ENCODE results near the gene ANKEF1. TPM values are rescaled to one million over a fixed set of nuclear protein-coding genes. Genes with fewer than 3 reads are reported as not detected.
"Not testable (repeated sequence)": the region's sequence is repeated elsewhere in the genome, so short reads cannot be mapped to it uniquely, and the experiment has no call there.

ANKEF1 gene
- total RNA-seq, 2 experiments from 2014 or later, result 1.3 TPM

GRCh38 chr20:10022625-10023024 is 12.2 kb upstream of the ANKEF1 start:
- no peak for DNase-seq
- H3K27me3 ChIP-seq (ENCODE audit: control insufficient read depth in 1 of 2, insufficient read depth in 2 of 2, low read length in 2 of 2), result peaks cover 6 to 8% of the 10 kb centered on the region in 2 experiments
- Mint-ChIP-seq H3K4me1 (ENCODE audit: low read depth) (no peaks in the 10 kb centered on the region), H3K4me3 (no peak overlapping the region), H3K36me3 (ENCODE audit: low read depth) (no peaks in the 10 kb centered on the region), H3K9me3 (no peaks in the 10 kb centered on the region), H3K27me3 (peaks cover 59% of the 10 kb centered on the region), H3K27ac (no peak overlapping the region)
- POLR2A ChIA-PET, result no interaction called here
- TF ChIP-seq, protein P1, sequence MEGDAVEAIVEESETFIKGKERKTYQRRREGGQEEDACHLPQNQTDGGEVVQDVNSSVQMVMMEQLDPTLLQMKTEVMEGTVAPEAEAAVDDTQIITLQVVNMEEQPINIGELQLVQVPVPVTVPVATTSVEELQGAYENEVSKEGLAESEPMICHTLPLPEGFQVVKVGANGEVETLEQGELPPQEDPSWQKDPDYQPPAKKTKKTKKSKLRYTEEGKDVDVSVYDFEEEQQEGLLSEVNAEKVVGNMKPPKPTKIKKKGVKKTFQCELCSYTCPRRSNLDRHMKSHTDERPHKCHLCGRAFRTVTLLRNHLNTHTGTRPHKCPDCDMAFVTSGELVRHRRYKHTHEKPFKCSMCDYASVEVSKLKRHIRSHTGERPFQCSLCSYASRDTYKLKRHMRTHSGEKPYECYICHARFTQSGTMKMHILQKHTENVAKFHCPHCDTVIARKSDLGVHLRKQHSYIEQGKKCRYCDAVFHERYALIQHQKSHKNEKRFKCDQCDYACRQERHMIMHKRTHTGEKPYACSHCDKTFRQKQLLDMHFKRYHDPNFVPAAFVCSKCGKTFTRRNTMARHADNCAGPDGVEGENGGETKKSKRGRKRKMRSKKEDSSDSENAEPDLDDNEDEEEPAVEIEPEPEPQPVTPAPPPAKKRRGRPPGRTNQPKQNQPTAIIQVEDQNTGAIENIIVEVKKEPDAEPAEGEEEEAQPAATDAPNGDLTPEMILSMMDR (IDR thresholded peaks at IDR 0.05), result no peak
- H3K4me3 ChIP-seq (ENCODE audit: low read length), result no peak overlapping the region
- no peak overlapping the region for H3K27ac ChIP-seq (ENCODE audit: low read depth in 1 of 2, low read length in 2 of 2)
- no peaks in the 10 kb centered on the region for H3K9me3 ChIP-seq (ENCODE audit: control insufficient read depth in 1 of 2, insufficient read depth in 1 of 2, low read length in 2 of 2)
- CTCF ChIA-PET, result no interaction called here
- ATAC-seq (ENCODE audit: poor library complexity), result no peak
- no peaks in the 10 kb centered on the region for H3K36me3 ChIP-seq (ENCODE audit: insufficient read depth, low read length)
- intact Hi-C loops (cut with DNase I, micrococcal nuclease), result no loop called here
- no peaks in the 10 kb centered on the region for H3K4me1 ChIP-seq (ENCODE audit: insufficient read depth, low read length)

GRCh38 chr20:10023911-10024310 is 10.9 kb upstream of the ANKEF1 start:
- Mint-ChIP-seq H3K9me3 (no peaks in the 10 kb centered on the region), H3K27me3 (peaks cover 62% of the 10 kb centered on the region), H3K4me3 (no peak overlapping the region), H3K4me1 (ENCODE audit: low read depth) (no peaks in the 10 kb centered on the region), H3K27ac (no peak overlapping the region), H3K36me3 (ENCODE audit: low read depth) (no peaks in the 10 kb centered on the region)
- ChIA-PET POLR2A (no interaction called here), CTCF (no interaction called here)
- Histone ChIP-seq H3K27me3 (ENCODE audit: control insufficient read depth in 1 of 2, insufficient read depth in 2 of 2, low read length in 2 of 2) (peaks cover 6 to 8% of the 10 kb centered on the region in 2 experiments), H3K9me3 (ENCODE audit: control insufficient read depth in 1 of 2, insufficient read depth in 1 of 2, low read length in 2 of 2) (no peaks in the 10 kb centered on the region), H3K36me3 (ENCODE audit: insufficient read depth, low read length) (no peaks in the 10 kb centered on the region), H3K27ac (ENCODE audit: low read depth in 1 of 2, low read length in 2 of 2) (no peak overlapping the region), H3K4me3 (ENCODE audit: low read length) (no peak overlapping the region), H3K4me1 (ENCODE audit: insufficient read depth, low read length) (no peaks in the 10 kb centered on the region)
- intact Hi-C loops (cut with DNase I, micrococcal nuclease), result no loop called here
- TF ChIP-seq, protein P1 (IDR thresholded peaks at IDR 0.05), result no peak
- ATAC-seq (ENCODE audit: poor library complexity) (no peak), DNase-seq (no peak)

GRCh38 chr20:10031451-10032215 is 3.2 kb upstream of the ANKEF1 start:
- DNase-seq; H3K4me3 Mint-ChIP-seq; H3K9me3 Mint-ChIP-seq; H3K27me3 ChIP-seq (ENCODE audit: control insufficient read depth in 1 of 2, insufficient read depth in 2 of 2, low read length in 2 of 2); H3K27ac Mint-ChIP-seq; H3K9me3 ChIP-seq (ENCODE audit: control insufficient read depth in 1 of 2, insufficient read depth in 1 of 2, low read length in 2 of 2); H3K4me3 ChIP-seq (ENCODE audit: low read length); ATAC-seq (ENCODE audit: poor library complexity); POLR2A ChIA-PET; H3K36me3 ChIP-seq (ENCODE audit: insufficient read depth, low read length); H3K27ac ChIP-seq (ENCODE audit: low read depth in 1 of 2, low read length in 2 of 2): not testable (repeated sequence)
- peaks cover 11% of the 10 kb centered on the region for H3K36me3 Mint-ChIP-seq (ENCODE audit: low read depth)
- peaks cover 13% of the 10 kb centered on the region for H3K4me1 ChIP-seq (ENCODE audit: insufficient read depth, low read length)
- H3K4me1 Mint-ChIP-seq (ENCODE audit: low read depth), result peaks cover 26% of the 10 kb centered on the region
- CTCF ChIA-PET, result interaction anchor here (1.5 kb wide), 1 partner anchor 53 kb away, joined by 3 read pairs; no protein-coding TSS in a partner anchor
- H3K27me3 Mint-ChIP-seq, result peaks cover 22% of the 10 kb centered on the region
- intact Hi-C loops (cut with DNase I, micrococcal nuclease), result loop anchor here in 1 of 2 experiments (10.0 kb wide), 1 partner anchor 1863 kb away; no protein-coding TSS in a partner anchor

DNA sequence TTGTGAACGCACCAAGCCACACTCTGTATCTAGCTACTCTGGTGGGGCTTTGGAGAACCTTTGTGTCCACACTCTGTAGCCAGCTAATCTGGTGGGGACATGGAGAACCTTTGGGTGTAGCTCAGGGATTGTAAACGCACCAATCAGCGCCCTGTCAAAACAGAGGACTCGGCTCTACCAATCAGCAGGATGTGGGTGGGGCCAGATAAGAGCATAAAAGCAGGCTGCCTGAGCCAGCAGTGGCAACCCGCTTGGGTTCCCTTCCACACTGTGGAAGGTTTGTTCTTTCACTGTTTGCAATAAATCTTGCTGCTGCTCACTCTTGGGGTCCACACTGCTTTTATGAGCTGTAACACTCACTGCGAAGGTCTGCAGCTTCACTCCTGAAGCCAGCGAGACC is 2.5 kb upstream of the ANKEF1 start:
- H3K9me3 ChIP-seq (ENCODE audit: control insufficient read depth in 1 of 2, insufficient read depth in 1 of 2, low read length in 2 of 2); H3K27me3 ChIP-seq (ENCODE audit: control insufficient read depth in 1 of 2, insufficient read depth in 2 of 2, low read length in 2 of 2); ATAC-seq (ENCODE audit: poor library complexity); H3K9me3 Mint-ChIP-seq; H3K4me3 Mint-ChIP-seq; H3K27ac ChIP-seq (ENCODE audit: low read depth in 1 of 2, low read length in 2 of 2); H3K4me3 ChIP-seq (ENCODE audit: low read length); H3K27ac Mint-ChIP-seq; DNase-seq; POLR2A ChIA-PET; H3K36me3 ChIP-seq (ENCODE audit: insufficient read depth, low read length): not testable (repeated sequence)
- intact Hi-C loops (cut with DNase I, micrococcal nuclease), result loop anchor here in 1 of 2 experiments (10.0 kb wide), 1 partner anchor 1863 kb away; no protein-coding TSS in a partner anchor
- CTCF ChIA-PET, result interaction anchor here (1.5 kb wide), 1 partner anchor 54 kb away, joined by 3 read pairs; no protein-coding TSS in a partner anchor
- peaks cover 17% of the 10 kb centered on the region for H3K27me3 Mint-ChIP-seq
- peaks cover 30% of the 10 kb centered on the region for H3K4me1 Mint-ChIP-seq (ENCODE audit: low read depth)
- H3K36me3 Mint-ChIP-seq (ENCODE audit: low read depth), result peaks cover 11% of the 10 kb centered on the region
- H3K4me1 ChIP-seq (ENCODE audit: insufficient read depth, low read length), result peaks cover 13% of the 10 kb centered on the region
